Measurements from ENCODE around the gene CDH13.

The CDH13 gene

GRCh38 chr16:83312718-83313245 is 686.0 kb downstream of the CDH13 start:
- no peak for TF ChIP-seq CTCF (IDR thresholded peaks at IDR 0.05; ENCODE audit: low read length, missing control alignments)
- DNase-seq (ENCODE audit: low read depth): no peak
- H3K4me3 ChIP-seq (replicated peaks; ENCODE audit: low read depth, low read length): no peak overlapping the region

GRCh38 chr16:83315271-83315670 is 688.5 kb downstream of the CDH13 start:
- H3K4me3 ChIP-seq (replicated peaks; ENCODE audit: low read depth, low read length): no peak overlapping the region
- no peak for DNase-seq (ENCODE audit: low read depth)
- TF ChIP-seq CTCF (IDR thresholded peaks at IDR 0.05; ENCODE audit: low read length, missing control alignments): no peak

- no peak for TF ChIP-seq CTCF (IDR thresholded peaks at IDR 0.05; ENCODE audit: low read length, missing control alignments)
- DNase-seq (ENCODE audit: low read depth): no peak
Measured at GRCh38 chr16:83316458-83316857, 689.7 kb downstream of the CDH13 start.

GRCh38 chr16:83318390-83318789 is 691.6 kb downstream of the CDH13 start:
- no peak for TF ChIP-seq CTCF (IDR thresholded peaks at IDR 0.05; ENCODE audit: low read length, missing control alignments)
- no peak for DNase-seq (ENCODE audit: low read depth)
- H3K4me3 ChIP-seq (replicated peaks; ENCODE audit: low read depth, low read length): no peak overlapping the region

More at GRCh38 chr16:83316458-83316857, 689.7 kb downstream of the CDH13 start:
- no peak overlapping the region for H3K4me3 ChIP-seq (replicated peaks; ENCODE audit: low read depth, low read length)

- no peak for TF ChIP-seq CTCF (IDR thresholded peaks at IDR 0.05; ENCODE audit: low read length, missing control alignments)
- DNase-seq (ENCODE audit: low read depth): no peak
- H3K4me3 ChIP-seq (replicated peaks; ENCODE audit: low read depth, low read length): no peak overlapping the region
Measured at GRCh38 chr16:83328936-83329335, 702.2 kb downstream of the CDH13 start.

GRCh38 chr16:83329441-83329840 is 702.7 kb downstream of the CDH13 start:
- no peak for DNase-seq (ENCODE audit: low read depth)
- no peak overlapping the region for H3K4me3 ChIP-seq (replicated peaks; ENCODE audit: low read depth, low read length)
- TF ChIP-seq CTCF (IDR thresholded peaks at IDR 0.05; ENCODE audit: low read length, missing control alignments): no peak

GRCh38 chr16:83330251-83330650 is 703.5 kb downstream of the CDH13 start:
- no peak for DNase-seq (ENCODE audit: low read depth)
- TF ChIP-seq CTCF (IDR thresholded peaks at IDR 0.05; ENCODE audit: low read length, missing control alignments): no peak
- H3K4me3 ChIP-seq (replicated peaks; ENCODE audit: low read depth, low read length): no peak overlapping the region

Data from fibroblast of pulmonary artery (primary cell).